Hepatocyte (in vitro differentiated cells): ENCODE measurements around the gene FAM20C. TPM values are rescaled to one million over a fixed set of nuclear protein-coding genes. Genes with fewer than 3 reads are reported as not detected.

ENCODE experiments used
- DNase-seq: peaks from one replicate; pipeline ENCODE4 v3.0.0-alpha.2; 2016; ENCODE audit warnings: low spot score
- H2AFZ ChIP-seq: fragments of 200-600 bp; sonication (generic); 2 replicates; pipeline ENCODE4 v1.6.0; 2016; ENCODE audit warnings: antibody characterized with exemption, mild to moderate bottlenecking
- H3K27ac ChIP-seq: fragments of 200-600 bp; sonication (generic); 2 replicates; pipeline ENCODE4 v1.5.1; 2016; ENCODE audit warnings: mild to moderate bottlenecking
- H3K27me3 ChIP-seq: fragments of 200-600 bp; sonication (generic); 2 replicates; pipeline ENCODE4 v1.6.1; 2016
- H3K36me3 ChIP-seq: fragments of 200-600 bp; sonication (generic); replicated peaks from 2 replicates; pipeline ENCODE4 v1.5.1; 2016; ENCODE audit warnings: low read depth; ENCODE audit not compliant: insufficient read depth
- H3K4me1 ChIP-seq: fragments of 200-600 bp; sonication (generic); 2 replicates; pipeline ENCODE4 v1.5.1; 2016; ENCODE audit warnings: mild to moderate bottlenecking, moderate library complexity; ENCODE audit not compliant: insufficient read depth
- H3K4me2 ChIP-seq: fragments of 200-600 bp; sonication (generic); 2 replicates; pipeline ENCODE4 v1.6.0; 2016
- H3K4me3 ChIP-seq: fragments of 200-600 bp; sonication (generic); 2 replicates; pipeline ENCODE4 v1.5.1; 2016; ENCODE audit warnings: mild to moderate bottlenecking
- H3K79me2 ChIP-seq: fragments of 200-600 bp; sonication (generic); 2 replicates; pipeline ENCODE4 v1.6.0; 2017; ENCODE audit warnings: mild to moderate bottlenecking
- H3K9me2 ChIP-seq: fragments of 200-600 bp; sonication (generic); replicated peaks from 2 replicates; pipeline ENCODE4 v1.6.0; 2017; ENCODE audit warnings: mild to moderate bottlenecking; ENCODE audit not compliant: insufficient read depth
- H3K9me3 ChIP-seq: fragments of 200-600 bp; sonication (generic); 2 replicates; pipeline ENCODE4 v1.5.1; 2016; ENCODE audit warnings: low read depth, mild to moderate bottlenecking
- H4K20me1 ChIP-seq: fragments of 200-600 bp; sonication (generic); 2 replicates; pipeline ENCODE4 v1.6.0; 2016; ENCODE audit warnings: mild to moderate bottlenecking; ENCODE audit not compliant: insufficient read depth, poor library complexity, severe bottlenecking
- CTCF ChIP-seq: fragments of 200-600 bp; sonication (generic); IDR thresholded peaks from 2 replicates; pipeline ENCODE4 v1.5.1; 2016; ENCODE audit warnings: antibody characterized with exemption, mild to moderate bottlenecking; ENCODE audit not compliant: poor library complexity
- EZH2 ChIP-seq: fragments of 200-600 bp; sonication (generic); IDR thresholded peaks from 2 replicates; pipeline ENCODE4 v1.6.1; 2016; ENCODE audit warnings: antibody characterized with exemption, mild to moderate bottlenecking, borderline replicate concordance
- EZH2phosphoT487 ChIP-seq: fragments of 200-600 bp; sonication (generic); IDR thresholded peaks from one replicate; pipeline ENCODE4 v1.6.1; 2018; ENCODE audit warnings: antibody characterized with exemption, mild to moderate bottlenecking, low read depth, moderate library complexity; ENCODE audit not compliant: unreplicated experiment, severe bottlenecking
- WGBS: methylation state at CpG from one replicate; pipeline ENCODE4 v1.1.6; 2016; ENCODE audit warnings: low lambda C conversion rate; ENCODE audit errors: missing lambda C conversion rate; 5-methylcytosine and 5-hydroxymethylcytosine counted together
- polyA plus RNA-seq: library from polyadenylated mRNA; unstranded; fragments of >200 nt; fragmentation: Nextera tagmentation; extraction: Ambion mirVana; gene quantifications from 2 replicates; pipeline ENCODE4 v1.2.1, GENCODE V29; 2016
- total RNA-seq: library from RNA; depleted of rRNA; stranded (reverse); fragments of >200 nt; gene quantifications from 2 replicates; pipeline ENCODE4 v1.2.3, GENCODE V29; 2014

Gene FAM20C
- total and polyA plus RNA-seq, 2 experiments from 2014 or later, result 24.4 to 42.5 TPM

- Histone ChIP-seq H3K27ac (no peak overlapping the region), H3K27me3 (no peaks in the 10 kb centered on the region), H4K20me1 (peaks cover 5% of the 10 kb centered on the region), H2AFZ (no peak overlapping the region), H3K4me2 (no peak overlapping the region), H3K9me2 (no peaks in the 10 kb centered on the region), H3K36me3 (no peaks in the 10 kb centered on the region), H3K79me2 (peaks cover 37% of the 10 kb centered on the region), H3K4me3 (no peak overlapping the region), H3K4me1 (peaks cover 10% of the 10 kb centered on the region), H3K9me3 (no peaks in the 10 kb centered on the region)
- 91% methylated on average over 13 of the region's 21 CpGs for WGBS
- TF ChIP-seq CTCF, result no peak
- no peak for TF ChIP-seq EZH2
- no peak for TF ChIP-seq EZH2phosphoT487
- no peak for DNase-seq
Observed at GRCh38 chr7:211033-211714, 18.8 kb downstream of the FAM20C start.

GRCh38 chr7:211715-212058 is 19.3 kb downstream of the FAM20C start:
- Histone ChIP-seq H3K9me2 (no peaks in the 10 kb centered on the region), H3K4me1 (peaks cover 10% of the 10 kb centered on the region), H3K36me3 (no peaks in the 10 kb centered on the region), H3K27me3 (no peaks in the 10 kb centered on the region), H3K27ac (no peak overlapping the region), H4K20me1 (peaks cover 5% of the 10 kb centered on the region), H3K4me2 (no peak overlapping the region), H3K79me2 (peaks cover 37% of the 10 kb centered on the region), H3K9me3 (no peaks in the 10 kb centered on the region), H3K4me3 (no peak overlapping the region), H2AFZ (no peak overlapping the region)
- no peak for TF ChIP-seq EZH2
- TF ChIP-seq CTCF, result no peak
- no peak for TF ChIP-seq EZH2phosphoT487
- WGBS, result 98% methylated on average over 19 of the region's 19 CpGs
- DNase-seq, result no peak

- Histone ChIP-seq H4K20me1 (peaks cover 5% of the 10 kb centered on the region), H3K27ac (no peak overlapping the region), H3K27me3 (no peaks in the 10 kb centered on the region), H3K79me2 (peaks cover 37% of the 10 kb centered on the region), H3K36me3 (no peaks in the 10 kb centered on the region), H3K4me1 (peaks cover 15% of the 10 kb centered on the region), H3K9me2 (no peaks in the 10 kb centered on the region), H2AFZ (no peak overlapping the region), H3K4me2 (no peak overlapping the region), H3K4me3 (no peak overlapping the region), H3K9me3 (no peaks in the 10 kb centered on the region)
- 94% methylated on average over 14 of the region's 14 CpGs for WGBS
- no peak for DNase-seq
- TF ChIP-seq CTCF (no peak), EZH2 (no peak), EZH2phosphoT487 (no peak)
Observed at GRCh38 chr7:212754-213153, 20.4 kb downstream of the FAM20C start.

- H3K4me3 ChIP-seq, result no peak overlapping the region
- H3K27me3 ChIP-seq, result no peaks in the 10 kb centered on the region
- H3K36me3 ChIP-seq, result no peaks in the 10 kb centered on the region
- WGBS, result 93% methylated on average over 27 of the region's 27 CpGs
- H3K4me2 ChIP-seq, result no peak overlapping the region
- H3K9me2 ChIP-seq, result no peaks in the 10 kb centered on the region
- no peak overlapping the region for H2AFZ ChIP-seq
- TF ChIP-seq EZH2phosphoT487 (no peak), EZH2 (no peak), CTCF (no peak)
- no peak overlapping the region for H3K27ac ChIP-seq
- peaks cover 15% of the 10 kb centered on the region for H3K4me1 ChIP-seq
- H3K79me2 ChIP-seq, result peaks cover 37% of the 10 kb centered on the region
- no peak for DNase-seq
- H3K9me3 ChIP-seq, result no peaks in the 10 kb centered on the region
- peaks cover 5% of the 10 kb centered on the region for H4K20me1 ChIP-seq
Observed at GRCh38 chr7:213324-213993, 21.1 kb downstream of the FAM20C start.
